Effector memory CD4-positive, alpha-beta T cell (primary cell): Measurements from ENCODE around the gene CKAP4.
A peak's percentile ranks its signal among the peaks of the same experiment; 100 is the strongest.

Experiments used
- DNase-seq, 3 donors: peaks; one replicate each; pipeline ENCODE4 v3.0.0-alpha.2; 2020
- H3K27ac ChIP-seq: 2 replicates; pipeline ENCODE4 v1.7.0; 2013; ENCODE audit warnings: mild to moderate bottlenecking, low read length, moderate library complexity; ENCODE audit not compliant: insufficient read depth, poor library complexity, severe bottlenecking
- H3K27me3 ChIP-seq: replicated peaks from 2 replicates; pipeline ENCODE4 v1.7.0; 2013; ENCODE audit warnings: mild to moderate bottlenecking, low read length; ENCODE audit not compliant: insufficient read depth, control insufficient read depth, poor library complexity, severe bottlenecking
- H3K36me3 ChIP-seq: 2 replicates; pipeline ENCODE4 v1.7.0; 2013; ENCODE audit warnings: mild to moderate bottlenecking, low read length, moderate library complexity; ENCODE audit not compliant: control insufficient read depth, insufficient read depth
- H3K4me1 ChIP-seq: 2 replicates; pipeline ENCODE4 v1.7.0; 2013; ENCODE audit warnings: low read length, mild to moderate bottlenecking; ENCODE audit not compliant: control insufficient read depth, insufficient read depth, poor library complexity, severe bottlenecking
- H3K4me3 ChIP-seq: 2 replicates; pipeline ENCODE4 v1.7.0; 2013; ENCODE audit warnings: low read length, low read depth, mild to moderate bottlenecking; ENCODE audit not compliant: insufficient read depth, poor library complexity, severe bottlenecking
- H3K9me3 ChIP-seq: 2 replicates; pipeline ENCODE4 v1.7.0; 2013; ENCODE audit warnings: mild to moderate bottlenecking, low read length, moderate library complexity; ENCODE audit not compliant: control insufficient read depth

CKAP4 gene

GRCh38 chr12:106243620-106244019 is 4.2 kb downstream of the CKAP4 start:
- Histone ChIP-seq H3K4me3 (no peak overlapping the region), H3K27ac (no peak overlapping the region), H3K9me3 (no peaks in the 10 kb centered on the region), H3K27me3 (no peaks in the 10 kb centered on the region), H3K36me3 (peaks cover 9% of the 10 kb centered on the region), H3K4me1 (peaks cover 19% of the 10 kb centered on the region)
- DNase-seq, result no peak

GRCh38 chr12:106240821-106241220 is 7.0 kb downstream of the CKAP4 start:
- Histone ChIP-seq H3K27me3 (no peaks in the 10 kb centered on the region), H3K4me3 (no peak overlapping the region), H3K9me3 (no peaks in the 10 kb centered on the region), H3K36me3 (peaks cover 9% of the 10 kb centered on the region), H3K4me1 (peaks cover 2% of the 10 kb centered on the region), H3K27ac (no peak overlapping the region)
- no peak for DNase-seq

GRCh38 chr12:106239951-106240335 is 7.9 kb downstream of the CKAP4 start:
- Histone ChIP-seq H3K36me3 (peaks cover 9% of the 10 kb centered on the region), H3K9me3 (no peaks in the 10 kb centered on the region), H3K4me1 (no peaks in the 10 kb centered on the region), H3K27me3 (no peaks in the 10 kb centered on the region), H3K27ac (no peak overlapping the region), H3K4me3 (no peak overlapping the region)
- DNase-seq, result no peak

GRCh38 chr12:106239241-106239950 is 8.4 kb downstream of the CKAP4 start:
- no peaks in the 10 kb centered on the region for H3K4me1 ChIP-seq
- no peaks in the 10 kb centered on the region for H3K9me3 ChIP-seq
- H3K36me3 ChIP-seq, result peaks cover 9% of the 10 kb centered on the region

DNA sequence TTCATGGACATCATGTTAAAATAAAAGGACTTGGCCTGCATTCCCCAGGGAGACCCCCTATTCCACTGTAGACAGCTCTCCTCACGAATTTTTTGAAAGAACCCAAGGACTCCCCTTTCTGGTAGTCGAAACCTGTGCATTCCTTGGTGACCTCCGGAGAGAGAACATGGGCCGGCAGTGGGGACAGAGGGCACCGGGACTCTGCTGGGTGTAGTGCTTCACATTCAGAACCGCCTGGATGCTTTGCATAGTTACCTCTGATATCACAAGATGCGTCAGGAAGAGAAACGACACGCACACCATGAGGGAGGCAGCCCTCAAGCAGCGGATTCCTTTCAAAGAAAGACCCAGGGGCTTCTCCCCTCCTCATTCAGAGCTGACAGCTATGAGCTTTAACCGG is 9.7 kb downstream of the CKAP4 start:
- no peak for DNase-seq
- Histone ChIP-seq H3K36me3 (peaks cover 9% of the 10 kb centered on the region), H3K4me1 (no peaks in the 10 kb centered on the region), H3K27ac (no peak overlapping the region), H3K9me3 (no peaks in the 10 kb centered on the region), H3K4me3 (no peak overlapping the region), H3K27me3 (no peaks in the 10 kb centered on the region)

More at GRCh38 chr12:106239241-106239950, 8.4 kb downstream of the CKAP4 start:
- H3K4me3 ChIP-seq, result no peak overlapping the region
- no peak overlapping the region for H3K27ac ChIP-seq
- H3K27me3 ChIP-seq, result no peaks in the 10 kb centered on the region
- no peak for DNase-seq

DNA sequence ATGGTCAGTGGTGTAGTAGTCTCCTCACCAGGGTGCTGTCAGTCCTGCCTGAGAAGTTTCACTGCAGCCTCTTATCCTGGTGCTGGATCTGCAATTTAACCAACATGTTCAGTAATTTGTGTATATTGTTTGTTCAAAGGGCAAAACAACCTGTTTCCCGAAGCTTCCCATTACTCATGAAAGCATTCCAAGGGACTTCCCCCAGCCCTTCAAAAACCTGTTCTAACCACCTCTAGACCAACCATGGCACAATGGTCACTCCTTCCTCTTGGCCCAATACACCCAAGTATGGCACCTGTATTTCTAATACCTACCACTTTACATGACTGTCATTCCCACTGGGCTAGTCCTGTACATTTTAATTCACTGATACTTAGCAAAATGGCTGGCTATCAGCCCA is 12.1 kb downstream of the CKAP4 start:
- DNase-seq, result no peak
- no peak overlapping the region for H3K4me3 ChIP-seq
- no peaks in the 10 kb centered on the region for H3K4me1 ChIP-seq
- no peaks in the 10 kb centered on the region for H3K27me3 ChIP-seq
- no peak overlapping the region for H3K27ac ChIP-seq
- peaks cover 9% of the 10 kb centered on the region for H3K36me3 ChIP-seq
- no peaks in the 10 kb centered on the region for H3K9me3 ChIP-seq

GRCh38 chr12:106234449-106234848 is 13.4 kb downstream of the CKAP4 start:
- no peaks in the 10 kb centered on the region for H3K4me1 ChIP-seq
- no peak for DNase-seq
- peaks cover 3% of the 10 kb centered on the region for H3K36me3 ChIP-seq
- no peak overlapping the region for H3K27ac ChIP-seq
- H3K9me3 ChIP-seq, result no peaks in the 10 kb centered on the region
- H3K27me3 ChIP-seq, result no peaks in the 10 kb centered on the region
- H3K4me3 ChIP-seq, result no peak overlapping the region

DNA sequence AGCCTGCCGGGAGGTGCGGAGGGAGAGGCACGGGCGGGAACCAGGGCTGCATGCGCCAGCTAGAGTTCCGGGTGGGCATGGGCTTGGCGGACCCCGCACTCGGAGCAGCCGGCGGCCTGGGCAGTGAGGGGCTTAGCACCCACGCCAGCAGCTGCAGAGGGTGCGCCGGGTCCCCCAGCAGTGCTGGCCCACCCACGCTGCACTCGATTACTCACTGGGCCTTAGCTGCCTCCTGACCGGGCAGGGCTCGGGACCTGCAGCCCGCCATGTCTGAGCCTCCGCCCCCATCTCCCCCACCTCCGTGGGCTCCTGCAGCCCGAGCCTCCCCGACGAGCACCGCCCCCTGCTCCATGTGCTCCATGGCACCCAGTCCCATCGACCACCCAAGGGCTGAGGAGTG is 14.8 kb downstream of the CKAP4 start:
- H3K36me3 ChIP-seq, result no peaks in the 10 kb centered on the region
- no peaks in the 10 kb centered on the region for H3K27me3 ChIP-seq
- DNase-seq, result no peak
- H3K27ac ChIP-seq, result no peak overlapping the region
- H3K4me1 ChIP-seq, result peaks cover 4% of the 10 kb centered on the region
- H3K9me3 ChIP-seq, result no peaks in the 10 kb centered on the region
- no peak overlapping the region for H3K4me3 ChIP-seq

GRCh38 chr12:106229036-106229591 is 18.7 kb downstream of the CKAP4 start:
- Histone ChIP-seq H3K4me1 (peaks cover 15% of the 10 kb centered on the region), H3K27me3 (no peaks in the 10 kb centered on the region), H3K4me3 (no peak overlapping the region), H3K9me3 (no peaks in the 10 kb centered on the region), H3K27ac (no peak overlapping the region), H3K36me3 (no peaks in the 10 kb centered on the region)
- no peak for DNase-seq

GRCh38 chr12:106228320-106228710 is 19.5 kb downstream of the CKAP4 start:
- no peaks in the 10 kb centered on the region for H3K36me3 ChIP-seq
- no peak for DNase-seq
- H3K4me1 ChIP-seq, result peaks cover 15% of the 10 kb centered on the region
- no peaks in the 10 kb centered on the region for H3K9me3 ChIP-seq
- H3K27ac ChIP-seq, result peak overlapping the region; percentile 73
- no peak overlapping the region for H3K4me3 ChIP-seq
- H3K27me3 ChIP-seq, result no peaks in the 10 kb centered on the region
